DMS53 (cell line): Measurements from ENCODE around the gene ULBP1.
A peak's percentile ranks its signal among the peaks of the same experiment; 100 is the strongest.
"Not testable (repeated sequence)": the region's sequence is repeated elsewhere in the genome, so short reads cannot be mapped to it uniquely, and the experiment has no call there.

Source experiments
- DNase-seq: peaks from one replicate; lab custom pipeline; 2025; lab: John Stamatoyannopoulos, UW

ULBP1 gene

GRCh38 chr6:149953934-149954327, 9.8 kb upstream of the ULBP1 start:
- DNase-seq = not testable (repeated sequence)

GRCh38 chr6:149954328-149954983, 9.3 kb upstream of the ULBP1 start:
- peak; percentile 36 for DNase-seq

- DNase-seq = not testable (repeated sequence)
Measured at GRCh38 chr6:149954984-149955653, 8.6 kb upstream of the ULBP1 start.

- DNase-seq = not testable (repeated sequence)
Measured at GRCh38 chr6:149955654-149956317, 8.0 kb upstream of the ULBP1 start.

- not testable (repeated sequence) for DNase-seq
Measured at GRCh38 chr6:149958124-149958523, 5.6 kb upstream of the ULBP1 start.

GRCh38 chr6:149959806-149960205, 3.9 kb upstream of the ULBP1 start:
- not testable (repeated sequence) for DNase-seq

GRCh38 chr6:149960488-149960887, 3.3 kb upstream of the ULBP1 start:
- no peak for DNase-seq

- DNase-seq = peak; percentile 47
Measured at GRCh38 chr6:149961728-149962425, 1.9 kb upstream of the ULBP1 start.

GRCh38 chr6:149962461-149963211, 1.1 kb upstream of the ULBP1 start:
- DNase-seq = no peak

- DNase-seq = peak; percentile 78
Measured at GRCh38 chr6:149963212-149963461, 606 bp upstream of the ULBP1 start.

GRCh38 chr6:149964308-149965193, 808 bp downstream of the ULBP1 start:
- DNase-seq = peak; percentile 46

GRCh38 chr6:149965194-149966020, 1.7 kb downstream of the ULBP1 start:
- DNase-seq = no peak

GRCh38 chr6:149966319-149966718, 2.6 kb downstream of the ULBP1 start:
- not testable (repeated sequence) for DNase-seq

GRCh38 chr6:149967591-149967990, 3.8 kb downstream of the ULBP1 start:
- no peak for DNase-seq

- DNase-seq = not testable (repeated sequence)
Measured at GRCh38 chr6:149967999-149968398, 4.3 kb downstream of the ULBP1 start.

- not testable (repeated sequence) for DNase-seq
Measured at GRCh38 chr6:149968909-149969308, 5.2 kb downstream of the ULBP1 start.

- DNase-seq = no peak
Measured at GRCh38 chr6:149969635-149970034, 5.9 kb downstream of the ULBP1 start.

GRCh38 chr6:149974394-149974793, 10.7 kb downstream of the ULBP1 start:
- DNase-seq = peak; percentile 29

- DNase-seq = peak; percentile 11
Measured at GRCh38 chr6:149974825-149975224, 11.1 kb downstream of the ULBP1 start.

- no peak for DNase-seq
Measured at GRCh38 chr6:149975400-149975799, 11.7 kb downstream of the ULBP1 start.
